WTC11 (cell line): ENCODE data around the gene C3.

Source experiments
- ATF3 ChIP-seq: sonication (generic); formaldehyde crosslinking; conservative IDR thresholded peaks from 2 replicates; pipeline ENCODE4 v1.8.1; 2022; ENCODE audit warnings: mild to moderate bottlenecking, missing genetic modification reagents
- CREM ChIP-seq: sonication (generic); formaldehyde crosslinking; IDR thresholded peaks from 2 replicates; pipeline ENCODE4 v1.8.1; 2022; ENCODE audit warnings: mild to moderate bottlenecking, missing genetic modification reagents, moderate library complexity
- CTCF ChIP-seq: fragments of 200-600 bp; IDR thresholded peaks from 2 replicates; pipeline ENCODE4 v1.8.0; 2022; ENCODE audit warnings: antibody characterized with exemption
- ESRRA ChIP-seq: sonication (generic); formaldehyde crosslinking; IDR thresholded peaks from 2 replicates; pipeline ENCODE4 v1.8.1; 2022; ENCODE audit warnings: mild to moderate bottlenecking, missing genetic modification reagents, borderline replicate concordance
- FOXK1 ChIP-seq: sonication (generic); formaldehyde crosslinking; IDR thresholded peaks from 2 replicates; pipeline ENCODE4 v1.8.0; 2022; ENCODE audit warnings: mild to moderate bottlenecking, moderate library complexity, missing genetic modification reagents
- GTF2I ChIP-seq: fragments of 250-450 bp; sonication (Bioruptor Pico); conservative IDR thresholded peaks from 2 replicates; pipeline ENCODE4 v1.4.0; 2021; ENCODE audit warnings: mild to moderate bottlenecking
- IRF2 ChIP-seq: sonication (generic); formaldehyde crosslinking; IDR thresholded peaks from 2 replicates; pipeline ENCODE4 v1.8.0; 2022; ENCODE audit warnings: low read depth, missing genetic modification reagents, borderline replicate concordance
- MAX ChIP-seq: sonication (generic); formaldehyde crosslinking; IDR thresholded peaks from 2 replicates; pipeline ENCODE4 v1.8.0; 2022; ENCODE audit warnings: mild to moderate bottlenecking, missing genetic modification reagents
- MLX ChIP-seq: sonication (generic); formaldehyde crosslinking; IDR thresholded peaks from 2 replicates; pipeline ENCODE4 v1.8.1; 2023; ENCODE audit warnings: mild to moderate bottlenecking, missing genetic modification reagents, moderate library complexity
- TP53 ChIP-seq: sonication (generic); formaldehyde crosslinking; IDR thresholded peaks from 2 replicates; pipeline ENCODE4 v1.8.1; 2023; ENCODE audit warnings: mild to moderate bottlenecking, missing genetic modification reagents
- ZBTB43 ChIP-seq: sonication (generic); formaldehyde crosslinking; IDR thresholded peaks from 2 replicates; pipeline ENCODE4 v1.8.1; 2023; ENCODE audit warnings: mild to moderate bottlenecking, missing genetic modification reagents
- ZNF219 ChIP-seq: sonication (generic); formaldehyde crosslinking; IDR thresholded peaks from 2 replicates; pipeline ENCODE4 v1.8.0; 2023; ENCODE audit warnings: missing genetic modification reagents, mild to moderate bottlenecking, borderline replicate concordance
- ZNF263 ChIP-seq: sonication (generic); formaldehyde crosslinking; IDR thresholded peaks from 2 replicates; pipeline ENCODE4 v1.8.1; 2022; ENCODE audit warnings: low read depth, mild to moderate bottlenecking, moderate library complexity, missing genetic modification reagents

- no peak for TF ChIP-seq ZNF263 (CRISPR knock-in tag)
- no peak for TF ChIP-seq CTCF
- no peak for TF ChIP-seq CREM (CRISPR knock-in tag)
- no peak for TF ChIP-seq GTF2I (CRISPR knock-in tag)
- no peak for TF ChIP-seq ESRRA (CRISPR knock-in tag)
- TF ChIP-seq ZNF219 (CRISPR knock-in tag) = no peak
- TF ChIP-seq MAX (CRISPR knock-in tag) = no peak
- no peak for TF ChIP-seq MLX (CRISPR knock-in tag)
- no peak for TF ChIP-seq ATF3 (CRISPR knock-in tag)
- TF ChIP-seq ZBTB43 = no peak
- TF ChIP-seq FOXK1 (CRISPR knock-in tag) = no peak
- TF ChIP-seq TP53 = no peak
- TF ChIP-seq IRF2 (CRISPR knock-in tag) = no peak
Measured at GRCh38 chr19:6750062-6750461, 29.6 kb upstream of the C3 start.
